Right lobe of liver (tissue), 6 donors: ENCODE measurements around the gene ALAS2. TPM values are rescaled to one million over a fixed set of nuclear protein-coding genes. Genes with fewer than 3 reads are reported as not detected.
A peak's percentile ranks its signal among the peaks of the same experiment; 100 is the strongest.
"Not testable (repeated sequence)": the region's sequence is repeated elsewhere in the genome, so short reads cannot be mapped to it uniquely, and the experiment has no call there.

Source experiments
- ATAC-seq, 4 donors: fragments of 200-7000 bp; cut with Tn5 transposase; one replicate each; pipeline ENCODE4 v1.9.1; 2020; ENCODE audit warnings: mild to moderate bottlenecking in 4 of 4, moderate library complexity in 4 of 4
- DNase-seq, 3 donors: peaks; one replicate each; pipeline ENCODE4 v3.0.0-alpha.2; 2020
- H3K27ac ChIP-seq, 3 donors: fragments of 200-600 bp; one replicate each; pipeline ENCODE4 v1.8.0; 2022
- H3K27me3 ChIP-seq, 2 donors: fragments of 200-600 bp; one replicate each; pipeline ENCODE4 v1.8.0; 2022
- H3K36me3 ChIP-seq, 4 donors: fragments of 200-600 bp; sonication (generic) in 1 of 4; one replicate each; pipeline versions ENCODE4 v1.5.1 to v1.8.0; 2017 to 2022; ENCODE audit warnings: control low read depth in 1 of 4
- H3K4me1 ChIP-seq, 4 donors: fragments of 200-600 bp; sonication (generic) in 1 of 4; one replicate each; pipeline versions ENCODE4 v1.5.1 to v1.8.0; 2017 to 2022; ENCODE audit warnings: control low read depth in 1 of 4
- H3K4me3 ChIP-seq, 3 donors: fragments of 200-600 bp; one replicate each; pipeline ENCODE4 v1.8.0; 2022
- H3K9me3 ChIP-seq, 4 donors: fragments of 200-600 bp; sonication (generic) in 1 of 4; one replicate each; pipeline versions ENCODE4 v1.5.1 to v1.8.0; 2017 to 2022; ENCODE audit warnings: control low read depth in 1 of 4
- CTCF ChIP-seq, 4 donors: fragments of 200-600 bp in 3 of 4; fragments of 450-650 bp in 1 of 4; IDR thresholded peaks; one replicate each; pipeline versions ENCODE4 v1.5.1 to v1.8.0; 2016 to 2022; ENCODE audit warnings: antibody characterized with exemption in 4 of 4, mild to moderate bottlenecking in 2 of 4
- POLR2A ChIP-seq: fragments of 450-650 bp; IDR thresholded peaks from one replicate; pipeline ENCODE4 v1.6.1; 2017; ENCODE audit warnings: antibody characterized with exemption, mild to moderate bottlenecking
- WGBS: methylation state at CpG from one replicate; pipeline ENCODE4 v1.1.6; 2018; ENCODE audit warnings: low coverage, low lambda C conversion rate; ENCODE audit not compliant: insufficient coverage; ENCODE audit errors: missing lambda C conversion rate; 5-methylcytosine and 5-hydroxymethylcytosine counted together
- intact Hi-C, 2 donors: fragments of 100-400 bp; cut with DNase I; formaldehyde crosslinking; loops; one replicate each; pipeline versions ENCODE4 v1.11.2 to v1.14.1; 2022
- total RNA-seq, 6 experiments: library from RNA; depleted of rRNA in 2 of 6; stranded (reverse); fragments of >200 nt in 2 of 6; fragmentation: NEBNext Ultra II Directional in 3 of 6; extraction: Animal tissue kit (Norgen Biotek cat#: 25700) in 3 of 6; gene quantifications; one replicate each; pipeline versions ENCODE4 v1.1.0 to v1.2.4, GENCODE V29; 2016 to 2023
- donor health status: DM: no; HTN: yes; CAD: no.
- donor health status: DM: no; HTN: no; CAD: no.
- donor health status: DM: no; HTN: no; CAD: no.
- donor health status: DM: no; HTN: yes; CAD: no.
- donor health status: DM: no; HTN: yes; CAD: no.

Gene ALAS2
- total RNA-seq, 6 experiments from 2014 or later, result 0.16 to 8.3 (median 2.7) TPM; not detected in 1

GRCh38 chrX:54992911-54993622 is 37.7 kb downstream of the ALAS2 start:
- peak in 3 of 4 donors; percentile 3 to 27 (median 8) for ATAC-seq
- Histone ChIP-seq H3K4me3 (peak overlapping the region; percentile 29 to 61 (median 51)), H3K36me3 (no peaks in the 10 kb centered on the region), H3K9me3 (no peaks in the 10 kb centered on the region), H3K27ac (peak overlapping the region in 1 of 3 donors; percentile 66), H3K4me1 (peaks cover 0 to 15% (median 4%) of the 10 kb centered on the region in 4 donors), H3K27me3 (no peaks in the 10 kb centered on the region)
- TF ChIP-seq CTCF (IDR thresholded peaks at IDR 0.05) (no peak), POLR2A (no peak)
- intact Hi-C loops, result no loop called here
- WGBS, result 31% methylated on average over 1 of the region's 1 CpG
- no peak for DNase-seq

GRCh38 chrX:54991706-54992105 is 39.1 kb downstream of the ALAS2 start:
- H3K36me3 ChIP-seq, result no peaks in the 10 kb centered on the region
- ATAC-seq, result no peak
- H3K4me3 ChIP-seq, result peak overlapping the region in 2 of 3 donors; percentile 51 to 61
- 43% methylated on average over 2 of the region's 2 CpGs for WGBS
- no peak for DNase-seq
- H3K27ac ChIP-seq, result no peak overlapping the region
- H3K4me1 ChIP-seq, result peaks cover 0 to 15% (median 4%) of the 10 kb centered on the region in 4 donors
- H3K27me3 ChIP-seq, result no peaks in the 10 kb centered on the region
- H3K9me3 ChIP-seq, result no peaks in the 10 kb centered on the region
- intact Hi-C loops, result no loop called here
- TF ChIP-seq CTCF (IDR thresholded peaks at IDR 0.05) (no peak), POLR2A (no peak)

GRCh38 chrX:54983306-54983705 is 47.5 kb downstream of the ALAS2 start:
- H3K36me3 ChIP-seq, H3K9me3 ChIP-seq, H3K27ac ChIP-seq, ATAC-seq, H3K4me3 ChIP-seq, H3K27me3 ChIP-seq, DNase-seq, intact Hi-C loops: not testable (repeated sequence)
- WGBS, result 77% methylated on average over 2 of the region's 2 CpGs
- H3K4me1 ChIP-seq, result peaks cover 0 to 14% (median 0%) of the 10 kb centered on the region in 4 donors

GRCh38 chrX:54980334-54980733 is 50.4 kb downstream of the ALAS2 start:
- Histone ChIP-seq H3K36me3 (no peaks in the 10 kb centered on the region), H3K4me3 (no peak overlapping the region), H3K27me3 (no peaks in the 10 kb centered on the region), H3K27ac (no peak overlapping the region), H3K4me1 (peaks cover 0 to 16% (median 0%) of the 10 kb centered on the region in 4 donors), H3K9me3 (no peaks in the 10 kb centered on the region)
- 37% methylated on average over 6 of the region's 6 CpGs for WGBS
- no peak for TF ChIP-seq POLR2A
- TF ChIP-seq CTCF (IDR thresholded peaks at IDR 0.05), result no peak
- peak in 2 of 4 donors; percentile 17 to 46 for ATAC-seq
- DNase-seq, result no peak
- intact Hi-C loops, result no loop called here

GRCh38 chrX:54979432-54979831 is 51.3 kb downstream of the ALAS2 start:
- Histone ChIP-seq H3K27me3 (no peaks in the 10 kb centered on the region), H3K36me3 (no peaks in the 10 kb centered on the region), H3K9me3 (no peaks in the 10 kb centered on the region), H3K27ac (no peak overlapping the region), H3K4me3 (no peak overlapping the region), H3K4me1 (peaks cover 0 to 16% (median 0%) of the 10 kb centered on the region in 4 donors)
- TF ChIP-seq POLR2A, result no peak
- TF ChIP-seq CTCF (IDR thresholded peaks at IDR 0.05), result no peak
- ATAC-seq, result peak; percentile 31 to 71 (median 52)
- DNase-seq, result no peak
- intact Hi-C loops, result no loop called here
